HepG2 (cell line): Measurements from ENCODE around the gene TMEM235. TPM values are rescaled to one million over a fixed set of nuclear protein-coding genes. Genes with fewer than 3 reads are reported as not detected.

Experiments
- AGO2 ChIP-seq: fragments of 200-400 bp; formaldehyde crosslinking; optimal IDR thresholded peaks from 2 replicates; pipeline ENCODE3; 2017; ENCODE audit warnings: mild to moderate bottlenecking, low read depth, low read length, moderate library complexity
- DPF2 ChIP-seq: sonication (generic); formaldehyde crosslinking; IDR thresholded peaks from 2 replicates; pipeline ENCODE4 v1.4.0; 2020; ENCODE audit warnings: mild to moderate bottlenecking, low read depth, missing genetic modification reagents, borderline replicate concordance
- GTF2F1 ChIP-seq: fragments of 150-350 bp; IDR thresholded peaks from 2 replicates; pipeline ENCODE4 v1.6.1; 2014; ENCODE audit warnings: low read length
- HOXA9 ChIP-seq: sonication (generic); formaldehyde crosslinking; IDR thresholded peaks from 2 replicates; pipeline ENCODE4 v1.8.1; 2022; ENCODE audit warnings: missing genetic modification reagents, mild to moderate bottlenecking, moderate library complexity, borderline replicate concordance
- MAFK ChIP-seq, 2 experiments: IDR thresholded peaks in 1 of 2; conservative IDR thresholded peaks in 1 of 2; 2 replicates each; pipeline ENCODE4 v1.6.1; 2011; ENCODE audit warnings: improper control_type of control experiment in 2 of 2, low read length in 2 of 2
- MXI1 ChIP-seq: IDR thresholded peaks from 3 replicates; pipeline ENCODE4 v1.6.1; 2012; ENCODE audit warnings: low read depth, low read length, inconsistent platforms, borderline replicate concordance
- POLR2G ChIP-seq: fragments of 200-400 bp; formaldehyde crosslinking; IDR thresholded peaks from 2 replicates; pipeline ENCODE4 v1.6.1; 2018; ENCODE audit warnings: mild to moderate bottlenecking, low read depth, low read length, moderate library complexity
- RFX5 ChIP-seq: IDR thresholded peaks from 2 replicates; pipeline ENCODE4 v1.6.1; 2011; ENCODE audit warnings: low read depth, low read length, improper control_type of control experiment
- STAT6 ChIP-seq: sonication (generic); formaldehyde crosslinking; IDR thresholded peaks from 2 replicates; pipeline ENCODE4 v1.4.0; 2020; ENCODE audit warnings: missing genetic modification reagents, mild to moderate bottlenecking, borderline replicate concordance
- ZNF253 ChIP-seq: sonication (generic); formaldehyde crosslinking; IDR thresholded peaks from 2 replicates; pipeline ENCODE4 v1.8.0; 2022; ENCODE audit warnings: mild to moderate bottlenecking, missing genetic modification reagents, borderline replicate concordance
- ZNF281 ChIP-seq: sonication (generic); formaldehyde crosslinking; IDR thresholded peaks from 2 replicates; pipeline ENCODE4 v1.4.0; 2020; ENCODE audit warnings: missing genetic modification reagents, borderline replicate concordance
- ZNF282 ChIP-seq: fragments of 450-650 bp; IDR thresholded peaks from 2 replicates; pipeline ENCODE4 v1.6.1; 2018; ENCODE audit not compliant: partially characterized antibody
- ZNF354B ChIP-seq: sonication (generic); formaldehyde crosslinking; IDR thresholded peaks from 2 replicates; pipeline ENCODE4 v1.8.0; 2022; ENCODE audit warnings: mild to moderate bottlenecking, missing genetic modification reagents
- ZNF776 ChIP-seq: sonication (generic); formaldehyde crosslinking; IDR thresholded peaks from 2 replicates; pipeline ENCODE4 v1.4.0; 2020; ENCODE audit warnings: mild to moderate bottlenecking, missing genetic modification reagents
- polyA plus RNA-seq, 8 experiments: library from polyadenylated mRNA; depleted of rRNA in 3 of 8; stranded (reverse) in 7 of 8; unstranded in 1 of 8; fragments of >200 nt; fragmentation: Illumina TruSeq in 4 of 8; extraction: Trizol in 4 of 8; gene quantifications; 2 replicates each; pipeline versions ENCODE4 v1.2.1 to v1.2.3, GENCODE V29; 2011 to 2016; ENCODE audit warnings: low read depth in 4 of 8, missing spikeins in 1 of 8, mixed read lengths in 1 of 8; ENCODE audit not compliant: insufficient read depth in 1 of 8
- total RNA-seq, 5 experiments: library from RNA; depleted of rRNA; stranded (reverse); fragments of >200 nt; fragmentation: Illumina TruSeq; extraction: Trizol; gene quantifications; 2 replicates each; pipeline ENCODE4 v1.2.3, GENCODE V29; 2016; ENCODE audit warnings: low read depth in 1 of 5
- TF ChIP-seq, protein P1 (sequence below): sonication (generic); formaldehyde crosslinking; IDR thresholded peaks from 2 replicates; pipeline ENCODE4 v1.4.0; 2020; ENCODE audit warnings: mild to moderate bottlenecking, missing genetic modification reagents

The TMEM235 gene
- total and polyA plus RNA-seq, 2 of the 13 experiments (the other 11 are each of a cell fraction or from before 2014, with no cell fraction given) = not detected

- TF ChIP-seq STAT6 = no peak
- no peak for TF ChIP-seq ZNF253 (CRISPR knock-in tag)
- no peak for TF ChIP-seq HOXA9 (CRISPR knock-in tag)
- peak; percentile 93 for TF ChIP-seq AGO2
- no peak for TF ChIP-seq MXI1
- no peak for TF ChIP-seq RFX5
- no peak for TF ChIP-seq GTF2F1
- TF ChIP-seq ZNF776 (CRISPR knock-in tag) = no peak
- no peak for TF ChIP-seq ZNF281 (CRISPR knock-in tag)
- 0 out of 2 replicates have a peak, but pooled peaks have one; percentile 53 for TF ChIP-seq ZNF354B (CRISPR knock-in tag)
- TF ChIP-seq ZNF282 = no peak
- peak; percentile 0 for TF ChIP-seq POLR2G
- TF ChIP-seq, protein P1, sequence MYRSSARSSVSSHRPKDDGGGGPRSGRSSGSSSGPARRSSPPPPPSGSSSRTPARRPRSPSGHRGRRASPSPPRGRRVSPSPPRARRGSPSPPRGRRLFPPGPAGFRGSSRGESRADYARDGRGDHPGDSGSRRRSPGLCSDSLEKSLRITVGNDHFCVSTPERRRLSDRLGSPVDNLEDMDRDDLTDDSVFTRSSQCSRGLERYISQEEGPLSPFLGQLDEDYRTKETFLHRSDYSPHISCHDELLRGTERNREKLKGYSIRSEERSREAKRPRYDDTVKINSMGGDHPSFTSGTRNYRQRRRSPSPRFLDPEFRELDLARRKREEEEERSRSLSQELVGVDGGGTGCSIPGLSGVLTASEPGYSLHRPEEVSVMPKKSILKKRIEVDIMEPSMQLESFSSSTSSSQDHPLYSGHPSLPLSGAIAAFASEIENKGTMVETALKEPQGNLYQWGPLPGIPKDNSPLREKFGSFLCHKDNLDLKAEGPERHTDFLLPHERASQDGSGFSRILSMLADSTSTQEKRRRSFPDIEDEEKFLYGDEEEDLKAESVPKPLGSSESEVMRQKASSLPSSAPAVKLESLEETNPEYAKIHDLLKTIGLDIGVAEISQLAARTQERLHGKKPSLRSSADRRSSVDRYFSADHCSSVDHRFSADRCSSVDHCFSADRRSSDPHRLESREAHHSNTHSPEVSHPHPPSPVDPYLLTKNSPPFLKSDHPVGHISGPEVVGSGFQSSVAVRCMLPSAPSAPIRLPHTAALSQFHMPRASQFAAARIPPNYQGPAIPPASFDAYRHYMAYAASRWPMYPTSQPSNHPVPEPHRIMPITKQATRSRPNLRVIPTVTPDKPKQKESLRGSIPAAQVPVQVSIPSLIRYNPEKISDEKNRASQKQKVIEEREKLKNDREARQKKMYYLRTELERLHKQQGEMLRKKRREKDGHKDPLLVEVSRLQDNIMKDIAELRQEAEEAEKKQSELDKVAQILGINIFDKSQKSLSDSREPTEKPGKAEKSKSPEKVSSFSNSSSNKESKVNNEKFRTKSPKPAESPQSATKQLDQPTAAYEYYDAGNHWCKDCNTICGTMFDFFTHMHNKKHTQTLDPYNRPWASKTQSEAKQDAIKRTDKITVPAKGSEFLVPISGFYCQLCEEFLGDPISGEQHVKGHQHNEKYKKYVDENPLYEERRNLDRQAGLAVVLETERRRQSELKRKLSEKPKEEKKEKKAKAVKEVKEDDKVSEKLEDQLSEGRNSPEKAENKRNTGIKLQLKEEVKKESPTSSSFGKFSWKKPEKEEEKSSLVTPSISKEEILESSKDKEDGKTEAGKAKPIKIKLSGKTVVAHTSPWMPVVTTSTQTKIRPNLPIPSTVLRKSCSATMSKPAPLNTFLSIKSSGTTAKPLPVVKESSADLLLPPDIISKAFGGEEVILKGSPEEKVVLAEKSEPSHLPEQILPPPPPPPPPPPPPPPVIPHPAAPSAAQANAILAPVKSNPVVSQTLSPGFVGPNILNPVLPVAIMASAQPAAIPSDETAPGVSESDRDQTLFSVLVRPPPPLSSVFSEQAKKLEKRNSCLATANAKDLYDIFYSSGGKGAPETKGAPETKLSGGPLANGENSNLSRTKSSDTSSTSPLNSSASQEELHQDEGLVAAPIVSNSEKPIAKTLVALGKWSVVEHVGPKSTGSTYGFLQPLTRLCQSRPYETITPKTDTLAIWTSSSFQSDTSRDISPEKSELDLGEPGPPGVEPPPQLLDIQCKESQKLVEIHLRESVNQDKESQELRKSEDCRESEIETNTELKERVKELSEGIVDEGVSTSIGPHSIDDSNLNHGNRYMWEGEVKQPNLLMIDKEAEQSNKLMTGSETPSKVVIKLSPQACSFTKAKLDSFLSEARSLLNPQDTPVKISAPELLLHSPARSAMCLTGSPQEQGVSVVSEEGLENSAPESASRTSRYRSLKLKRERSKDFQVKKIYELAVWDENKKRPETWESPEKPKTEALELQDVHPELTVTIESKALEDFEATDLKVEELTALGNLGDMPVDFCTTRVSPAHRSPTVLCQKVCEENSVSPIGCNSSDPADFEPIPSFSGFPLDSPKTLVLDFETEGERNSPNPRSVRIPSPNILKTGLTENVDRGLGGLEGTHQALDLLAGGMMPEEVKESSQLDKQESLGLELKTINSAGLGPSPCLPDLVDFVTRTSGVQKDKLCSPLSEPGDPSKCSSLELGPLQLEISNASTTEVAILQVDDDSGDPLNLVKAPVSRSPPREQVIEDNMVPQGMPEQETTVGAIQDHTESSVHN = no peak
- no peak for TF ChIP-seq MAFK (conservative IDR thresholded peaks at IDR 0.05 in 1 of 2, IDR thresholded peaks at IDR 0.05 in 1 of 2; ENCODE audit: low read length in 2 of 2)
- no peak for TF ChIP-seq DPF2 (CRISPR knock-in tag)
Measured at GRCh38 chr17:78205124-78205775, 26.2 kb upstream of the TMEM235 start (continued).
